ENCODE results near the gene CRELD2.

The CRELD2 gene

DNA sequence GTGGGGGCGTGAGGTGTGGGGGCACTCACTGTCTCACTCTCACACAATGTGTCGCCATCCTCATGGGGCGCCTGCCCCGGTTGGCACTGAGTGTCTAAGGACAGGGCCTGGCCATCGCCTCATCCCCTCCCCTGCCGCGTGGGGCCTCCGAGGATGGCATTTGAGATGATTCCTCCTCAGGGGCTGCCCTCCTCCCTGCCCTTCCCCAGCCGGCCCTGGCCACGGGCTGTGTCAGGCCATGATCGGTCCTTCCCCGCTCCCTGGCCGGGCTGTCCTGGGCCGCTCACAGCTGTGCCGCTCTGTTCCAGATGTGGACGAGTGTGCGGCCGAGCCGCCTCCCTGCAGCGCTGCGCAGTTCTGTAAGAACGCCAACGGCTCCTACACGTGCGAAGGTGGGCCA, 4.5 kb downstream of the CRELD2 start:
- no peak overlapping the region for H3K4me3 ChIP-seq (ENCODE audit: low read depth, low read length)

DNA sequence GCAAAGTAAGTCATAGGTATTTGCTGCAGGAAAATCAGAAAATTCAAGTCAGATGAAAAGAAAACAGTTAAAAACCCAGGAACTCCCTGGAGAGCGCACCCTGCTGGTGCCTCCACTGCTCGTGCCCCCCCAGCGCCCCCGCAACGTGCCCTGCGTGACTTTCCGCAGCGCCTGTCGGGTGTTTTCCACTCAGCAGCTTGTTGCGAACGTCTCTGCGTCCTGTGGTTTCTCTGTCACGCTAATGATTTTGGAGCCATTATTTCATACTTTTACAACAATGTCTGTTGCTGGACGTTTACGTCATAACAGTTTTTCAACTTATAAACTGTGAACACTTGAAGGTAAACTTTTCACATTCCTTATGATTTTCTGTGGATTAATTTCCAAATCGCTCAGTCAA, 5.0 kb downstream of the CRELD2 start:
- TF ChIP-seq, protein P1, sequence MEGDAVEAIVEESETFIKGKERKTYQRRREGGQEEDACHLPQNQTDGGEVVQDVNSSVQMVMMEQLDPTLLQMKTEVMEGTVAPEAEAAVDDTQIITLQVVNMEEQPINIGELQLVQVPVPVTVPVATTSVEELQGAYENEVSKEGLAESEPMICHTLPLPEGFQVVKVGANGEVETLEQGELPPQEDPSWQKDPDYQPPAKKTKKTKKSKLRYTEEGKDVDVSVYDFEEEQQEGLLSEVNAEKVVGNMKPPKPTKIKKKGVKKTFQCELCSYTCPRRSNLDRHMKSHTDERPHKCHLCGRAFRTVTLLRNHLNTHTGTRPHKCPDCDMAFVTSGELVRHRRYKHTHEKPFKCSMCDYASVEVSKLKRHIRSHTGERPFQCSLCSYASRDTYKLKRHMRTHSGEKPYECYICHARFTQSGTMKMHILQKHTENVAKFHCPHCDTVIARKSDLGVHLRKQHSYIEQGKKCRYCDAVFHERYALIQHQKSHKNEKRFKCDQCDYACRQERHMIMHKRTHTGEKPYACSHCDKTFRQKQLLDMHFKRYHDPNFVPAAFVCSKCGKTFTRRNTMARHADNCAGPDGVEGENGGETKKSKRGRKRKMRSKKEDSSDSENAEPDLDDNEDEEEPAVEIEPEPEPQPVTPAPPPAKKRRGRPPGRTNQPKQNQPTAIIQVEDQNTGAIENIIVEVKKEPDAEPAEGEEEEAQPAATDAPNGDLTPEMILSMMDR (IDR thresholded peaks at IDR 0.05; ENCODE audit: low read depth, low read length, missing control alignments) = peak; percentile 61
- DNase-seq (ENCODE audit: low read depth) = no peak
- no peak overlapping the region for H3K4me3 ChIP-seq (ENCODE audit: low read depth, low read length)

More for the DNA sequence above, 4.5 kb downstream of the CRELD2 start:
- DNase-seq (ENCODE audit: low read depth) = no peak
- TF ChIP-seq, protein P1 (IDR thresholded peaks at IDR 0.05; ENCODE audit: low read depth, low read length, missing control alignments) = no peak

DNA sequence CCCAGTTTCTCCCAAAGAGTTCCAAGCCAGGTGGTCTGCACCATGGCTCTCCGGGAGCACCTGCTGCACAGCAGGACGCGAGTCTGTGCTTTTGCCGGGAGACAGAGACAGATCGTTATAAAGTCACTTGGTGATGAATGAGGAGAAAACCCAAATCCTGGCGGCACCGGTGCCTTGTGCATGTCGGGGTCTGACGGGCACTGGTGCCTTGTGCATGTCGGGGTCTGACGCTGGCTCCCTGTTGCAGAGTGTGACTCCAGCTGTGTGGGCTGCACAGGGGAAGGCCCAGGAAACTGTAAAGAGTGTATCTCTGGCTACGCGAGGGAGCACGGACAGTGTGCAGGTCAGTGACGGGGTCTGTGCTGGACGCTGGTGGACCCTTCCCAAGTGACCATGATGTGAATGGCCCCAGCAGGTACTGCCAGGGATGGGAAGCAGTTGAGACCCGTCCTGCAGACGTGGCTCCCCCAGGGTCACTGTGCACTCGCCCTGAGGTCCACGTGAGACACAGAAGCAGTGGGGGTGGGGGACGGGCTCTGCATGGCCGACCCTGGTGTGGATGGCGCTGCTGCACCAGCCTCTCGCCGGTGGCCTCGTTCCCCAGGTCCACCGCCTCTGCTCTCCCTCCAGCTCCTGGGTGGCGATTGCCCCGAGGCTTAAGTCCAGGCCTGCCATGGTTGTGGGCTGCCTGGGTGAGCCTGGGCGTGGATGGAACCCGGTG, 5.8 kb downstream of the CRELD2 start:
- TF ChIP-seq, protein P1 (IDR thresholded peaks at IDR 0.05; ENCODE audit: low read depth, low read length, missing control alignments) = no peak
- DNase-seq (ENCODE audit: low read depth) = no peak
- no peak overlapping the region for H3K4me3 ChIP-seq (ENCODE audit: low read depth, low read length)

DNA sequence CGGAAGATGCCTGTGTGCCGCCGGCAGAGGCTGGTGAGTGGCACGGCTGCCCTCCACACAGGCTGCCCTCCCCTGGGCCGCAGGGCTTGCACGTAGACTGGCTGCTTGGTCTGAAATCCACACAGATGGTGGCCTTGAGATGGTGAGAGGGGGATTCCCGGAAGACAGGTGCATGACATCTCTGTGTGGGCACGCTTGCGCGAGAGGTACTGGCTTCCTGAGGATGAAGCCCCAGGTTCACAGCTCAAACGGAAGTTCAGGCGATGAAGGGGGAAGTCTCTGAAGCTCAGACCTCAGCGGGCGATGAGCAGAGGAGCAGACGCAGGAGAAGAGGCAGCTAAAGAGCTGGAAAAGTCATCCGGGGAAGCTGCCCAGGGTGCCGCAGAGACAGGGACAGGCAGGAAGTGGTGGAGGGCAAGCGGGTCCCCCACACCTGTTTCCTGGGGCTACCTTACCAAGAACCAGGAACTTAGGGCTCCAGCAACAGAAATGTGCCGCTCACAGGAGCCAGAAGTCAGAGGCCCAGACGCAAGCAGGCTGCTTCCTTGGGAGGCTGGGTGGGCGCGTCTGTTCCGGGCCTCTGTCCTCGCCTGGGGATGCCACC, 7.2 kb downstream of the CRELD2 start:
- H3K4me3 ChIP-seq (ENCODE audit: low read depth, low read length) = peak overlapping the region; percentile 51

DNA sequence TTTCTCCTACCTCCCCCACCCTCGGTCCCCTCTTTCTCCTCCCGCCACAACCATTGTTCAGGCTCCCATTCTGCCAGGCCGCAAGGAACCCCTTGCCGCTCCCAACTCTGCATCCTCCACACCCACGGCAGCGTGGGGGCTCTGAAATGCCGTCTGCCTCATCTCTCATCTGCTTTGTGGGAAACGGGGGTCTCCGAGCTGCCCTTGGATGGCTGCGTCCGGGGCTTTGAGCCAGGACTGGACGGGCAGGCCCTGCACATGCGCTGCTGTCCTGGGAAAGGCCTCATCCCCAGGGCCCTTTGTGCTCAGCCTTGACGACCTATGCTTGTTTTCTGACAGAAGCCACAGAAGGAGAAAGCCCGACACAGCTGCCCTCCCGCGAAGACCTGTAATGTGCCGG, 8.5 kb downstream of the CRELD2 start:
- no peak overlapping the region for H3K4me3 ChIP-seq (ENCODE audit: low read depth, low read length)
- TF ChIP-seq, protein P1 (IDR thresholded peaks at IDR 0.05; ENCODE audit: low read depth, low read length, missing control alignments) = no peak
- no peak for DNase-seq (ENCODE audit: low read depth)

More for the DNA sequence above, 7.2 kb downstream of the CRELD2 start:
- DNase-seq (ENCODE audit: low read depth) = no peak
- TF ChIP-seq, protein P1 (IDR thresholded peaks at IDR 0.05; ENCODE audit: low read depth, low read length, missing control alignments) = no peak

DNA sequence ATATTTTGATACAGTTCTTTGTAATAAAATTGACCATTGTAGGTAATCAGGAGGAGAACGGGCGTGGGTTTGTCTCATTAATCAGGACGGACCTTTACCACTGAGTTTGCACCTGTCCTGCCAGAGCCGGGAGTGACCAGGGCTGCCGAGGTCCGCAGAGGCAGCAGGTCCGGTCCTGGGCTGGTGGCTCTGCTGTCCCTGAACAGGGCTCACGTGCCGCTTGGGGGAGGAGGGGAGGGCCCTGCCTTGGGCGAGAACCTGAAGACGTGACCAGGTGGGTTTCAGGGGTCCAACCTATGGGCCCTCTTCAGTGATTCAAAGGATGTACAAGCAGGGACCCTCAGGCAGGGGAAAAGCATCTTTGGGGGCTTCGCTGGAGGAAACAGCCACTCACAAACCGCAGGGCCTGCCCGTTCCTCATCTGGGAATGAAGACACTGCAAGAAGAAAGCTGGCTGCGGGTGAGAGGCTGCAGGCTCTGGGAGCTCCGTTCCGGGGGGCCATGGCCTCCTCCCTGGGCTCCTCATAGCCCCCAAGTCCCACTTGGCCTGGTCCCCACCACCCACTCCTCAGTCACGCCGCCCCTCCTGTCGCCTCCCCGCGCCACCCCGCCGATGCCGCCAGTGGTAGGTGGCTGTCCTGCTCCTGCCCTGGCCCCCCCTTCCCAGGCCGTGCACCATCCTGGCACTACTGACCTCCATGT, 9.2 kb downstream of the CRELD2 start:
- TF ChIP-seq, protein P1 (IDR thresholded peaks at IDR 0.05; ENCODE audit: low read depth, low read length, missing control alignments) = no peak
- DNase-seq (ENCODE audit: low read depth) = no peak

More for the DNA sequence above, 9.2 kb downstream of the CRELD2 start:
- no peak overlapping the region for H3K4me3 ChIP-seq (ENCODE audit: low read depth, low read length)

Data from GM12864 (cell line).